ENCODE data around the gene FOXN3.
"Not testable (repeated sequence)": the region's sequence is repeated elsewhere in the genome, so short reads cannot be mapped to it uniquely, and the experiment has no call there.

Gene FOXN3

DNA sequence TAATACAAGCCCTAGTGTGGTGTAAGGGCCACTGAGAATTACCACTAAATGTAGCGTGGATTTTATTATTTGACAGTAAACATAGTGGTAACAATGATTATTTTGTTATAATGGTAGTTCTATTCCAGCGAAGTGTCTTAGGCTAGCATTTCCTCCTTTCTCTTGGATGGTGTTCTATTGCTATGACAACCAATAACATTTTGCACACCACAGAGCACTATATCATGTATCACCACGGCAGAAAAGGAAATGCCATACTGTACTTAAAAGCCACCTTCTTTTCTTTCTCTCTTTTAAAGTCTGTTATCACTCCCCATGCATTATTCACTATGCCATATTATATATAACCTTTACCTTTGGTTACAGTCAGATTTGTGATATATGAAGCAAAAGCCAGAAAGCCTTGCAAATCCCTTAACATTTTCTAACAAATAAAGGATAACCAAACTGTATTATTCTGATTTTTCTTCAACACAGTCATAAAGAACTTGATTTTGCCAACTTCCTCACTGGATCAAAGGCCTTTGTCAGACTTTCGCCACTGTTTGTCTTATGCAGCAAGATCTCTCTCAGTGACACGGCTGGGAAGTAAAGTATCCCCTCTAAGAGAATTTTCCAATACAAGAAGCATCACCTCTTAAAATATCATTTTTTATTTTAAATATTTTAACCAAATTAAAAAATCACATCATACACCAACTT lies 195.8 kb downstream of the FOXN3 start:
- DNase-seq: no peak

DNA sequence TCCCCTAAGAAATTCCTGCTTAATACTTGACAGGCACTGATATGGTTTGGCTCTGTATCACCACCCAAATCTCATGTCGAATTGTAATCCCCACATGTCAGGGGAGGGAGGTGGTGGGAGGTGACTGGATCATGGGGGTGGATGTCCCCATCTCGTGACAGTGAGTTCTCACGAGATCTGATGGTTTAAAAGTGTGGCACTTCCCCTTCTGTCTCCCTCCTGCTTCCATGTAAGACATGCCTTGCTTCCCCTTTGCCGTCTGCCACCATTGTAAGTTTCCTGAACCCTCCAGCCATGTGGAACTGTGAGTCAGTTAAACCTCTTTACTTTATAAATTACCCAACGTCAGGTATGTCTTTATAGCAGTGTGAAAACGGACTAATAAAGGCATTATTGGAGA lies 198.0 kb downstream of the FOXN3 start:
- DNase-seq: no peak

DNA sequence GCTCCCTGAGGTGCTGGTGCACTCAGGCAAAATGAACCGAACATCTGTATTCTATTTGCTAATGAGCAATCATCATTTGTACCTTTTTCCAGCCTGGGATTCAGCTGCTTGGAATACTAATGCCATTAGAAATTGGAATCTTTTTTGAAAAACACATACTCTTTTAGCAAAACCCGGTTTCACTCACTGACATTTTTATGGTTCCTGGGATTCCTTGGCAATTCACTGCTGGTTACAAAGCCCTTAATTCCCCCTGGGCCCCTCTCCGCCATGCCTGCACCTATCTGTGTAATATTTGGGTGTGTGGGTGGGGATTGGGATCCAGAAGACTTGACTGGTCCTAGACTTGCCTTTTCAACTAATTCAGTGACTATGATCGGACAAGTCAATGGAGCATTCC lies 199.1 kb downstream of the FOXN3 start:
- no peak for DNase-seq

DNA sequence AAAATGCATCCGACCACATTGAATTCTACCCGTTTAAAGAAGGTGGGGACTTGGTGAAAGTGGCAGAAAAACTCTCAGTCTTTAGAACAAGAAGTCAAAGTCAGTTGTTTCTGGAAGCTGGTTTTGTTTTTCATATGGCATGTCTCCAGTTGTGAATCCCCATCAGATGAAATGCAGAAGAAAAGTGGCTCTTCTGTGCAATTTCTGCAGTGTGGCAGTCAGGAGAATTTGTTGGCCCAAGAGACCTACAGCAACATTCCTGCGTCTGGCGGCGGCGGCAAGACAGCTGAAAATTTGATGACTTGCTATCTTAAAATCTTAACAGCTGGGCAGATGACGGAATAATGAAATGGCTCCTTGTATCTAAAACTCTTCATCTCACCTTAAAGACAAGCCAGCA lies 201.5 kb downstream of the FOXN3 start:
- no peak for DNase-seq

DNA sequence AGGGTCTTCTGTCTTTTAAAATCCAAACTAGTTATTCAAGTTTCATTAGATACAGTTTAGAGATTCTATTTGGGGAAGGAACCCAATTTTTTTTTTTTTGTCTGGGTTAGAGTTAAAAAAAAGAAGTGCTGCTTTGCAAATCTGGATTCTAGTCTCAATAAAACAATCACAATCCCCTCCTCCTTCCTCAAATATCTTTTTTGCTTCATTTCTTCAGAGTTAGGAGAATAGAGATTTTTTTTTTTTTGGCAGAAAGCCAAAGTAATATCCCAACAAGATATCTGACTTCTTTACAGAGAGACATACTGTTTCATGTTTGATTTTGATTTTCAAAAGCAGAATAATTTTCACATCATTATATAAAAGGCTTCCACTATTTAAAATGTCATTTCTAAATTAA lies 201.9 kb downstream of the FOXN3 start:
- DNase-seq: no peak

DNA sequence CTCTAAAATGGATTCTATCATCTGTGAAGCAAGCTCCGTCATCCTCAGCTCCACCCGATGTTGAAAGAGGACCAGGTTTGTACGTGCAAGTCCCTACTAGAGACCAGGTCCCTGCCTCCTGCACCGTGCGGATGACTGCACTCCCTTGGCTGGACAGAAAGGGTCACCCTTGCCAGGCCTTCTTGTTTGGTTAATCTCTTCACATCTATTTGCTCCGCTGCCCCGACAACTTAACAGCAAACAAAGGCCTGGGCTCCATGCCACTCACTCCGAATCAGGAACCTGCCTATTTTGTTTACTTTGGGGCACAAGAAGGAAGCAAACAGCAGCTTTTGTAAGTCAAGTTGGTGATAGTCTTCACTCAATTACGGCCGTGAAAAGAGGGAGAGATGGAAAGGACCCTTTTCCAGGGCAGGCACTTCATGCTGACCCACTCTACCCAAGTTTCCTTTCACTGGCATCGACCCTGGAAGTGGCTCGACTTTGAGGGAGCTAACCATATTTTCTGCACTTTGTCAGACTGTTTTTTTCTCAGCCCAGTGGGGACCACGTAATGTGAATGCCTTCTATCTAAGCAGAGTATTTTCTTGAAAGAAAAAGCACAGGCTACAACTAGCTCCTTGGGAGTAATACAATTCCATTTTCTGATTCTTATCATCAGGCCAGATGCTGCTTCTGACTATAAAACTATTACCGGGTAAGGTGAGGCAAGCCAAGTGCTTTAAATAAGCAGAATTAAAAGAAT lies 202.6 kb downstream of the FOXN3 start:
- no peak for DNase-seq

DNA sequence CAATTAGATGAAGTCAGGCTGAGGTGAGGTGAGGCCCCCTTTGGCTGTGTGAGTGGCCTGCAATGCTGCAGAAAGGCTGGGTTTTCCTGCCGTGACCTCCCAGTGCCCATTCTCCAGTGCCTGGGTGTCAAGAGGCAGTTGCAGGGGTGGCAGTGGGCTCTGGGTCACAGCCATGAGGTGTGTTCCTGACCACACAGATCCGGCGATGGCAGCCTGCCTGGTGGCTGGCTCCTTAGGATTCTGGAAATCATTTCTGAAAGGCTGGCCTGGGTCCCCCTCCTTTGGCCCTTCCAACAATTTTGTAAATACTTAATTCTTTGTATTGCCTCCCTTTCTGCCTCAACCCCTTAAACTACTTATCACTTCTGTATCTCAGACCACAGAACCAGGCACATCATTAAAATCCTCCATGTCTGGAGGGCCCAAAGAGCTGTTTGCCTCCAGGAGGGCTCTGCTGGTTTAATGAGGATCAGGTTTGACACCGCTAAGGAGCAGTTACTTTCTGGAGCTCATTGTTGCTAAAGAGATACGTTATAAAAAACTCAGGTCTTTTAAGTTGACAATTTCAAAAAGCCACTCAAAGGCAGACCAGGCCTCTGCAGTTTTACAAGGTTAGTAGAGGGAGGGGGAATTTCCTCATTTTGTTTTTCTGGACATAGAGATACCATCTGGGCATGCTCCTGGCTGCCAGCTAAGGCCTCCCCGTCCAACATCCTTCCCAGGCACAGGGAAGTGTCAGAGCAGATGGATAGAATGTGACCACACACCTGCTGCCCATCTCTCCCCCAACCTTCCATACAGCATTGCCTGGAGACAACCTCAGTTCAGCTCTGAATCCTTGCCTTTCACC lies 204.4 kb downstream of the FOXN3 start:
- no peak for DNase-seq

DNA sequence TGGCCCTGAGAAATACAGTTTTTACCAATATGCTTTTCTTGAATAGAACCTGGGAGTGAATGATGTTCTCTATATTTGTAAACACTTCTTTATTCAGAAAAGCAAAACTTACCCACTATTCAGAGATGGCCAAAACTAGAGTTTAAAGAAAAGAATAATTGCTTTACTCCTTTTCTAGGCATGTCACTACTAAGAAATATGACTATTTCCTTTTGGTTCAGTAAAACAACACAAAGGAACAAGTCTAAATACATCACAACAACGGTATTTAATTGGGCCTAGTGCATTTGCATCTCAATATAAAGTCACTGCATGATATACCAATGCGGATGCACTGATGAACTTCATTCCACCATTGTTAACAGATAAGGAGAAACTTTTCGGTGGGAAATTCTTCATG lies 207.5 kb downstream of the FOXN3 start:
- no peak for DNase-seq

DNA sequence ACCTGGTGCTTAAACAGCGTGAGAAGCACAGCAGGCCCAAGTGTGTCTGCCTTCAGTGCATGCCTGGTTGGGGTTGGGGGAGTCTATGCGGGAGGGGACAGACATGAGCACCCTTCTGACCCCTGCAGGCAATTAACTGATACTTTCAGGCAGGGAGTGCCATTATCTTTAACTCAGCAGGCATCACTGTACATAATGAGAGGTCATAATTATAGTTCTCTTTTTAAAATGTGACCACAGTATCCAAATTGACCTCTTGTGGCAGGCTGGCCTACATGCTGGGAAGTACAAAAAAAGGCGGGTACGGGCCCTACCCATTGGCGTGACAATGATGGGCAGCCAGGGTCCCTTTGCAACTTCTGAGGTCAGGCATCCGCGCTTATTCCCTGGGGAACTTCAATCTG lies 209.1 kb downstream of the FOXN3 start:
- no peak for DNase-seq

DNA sequence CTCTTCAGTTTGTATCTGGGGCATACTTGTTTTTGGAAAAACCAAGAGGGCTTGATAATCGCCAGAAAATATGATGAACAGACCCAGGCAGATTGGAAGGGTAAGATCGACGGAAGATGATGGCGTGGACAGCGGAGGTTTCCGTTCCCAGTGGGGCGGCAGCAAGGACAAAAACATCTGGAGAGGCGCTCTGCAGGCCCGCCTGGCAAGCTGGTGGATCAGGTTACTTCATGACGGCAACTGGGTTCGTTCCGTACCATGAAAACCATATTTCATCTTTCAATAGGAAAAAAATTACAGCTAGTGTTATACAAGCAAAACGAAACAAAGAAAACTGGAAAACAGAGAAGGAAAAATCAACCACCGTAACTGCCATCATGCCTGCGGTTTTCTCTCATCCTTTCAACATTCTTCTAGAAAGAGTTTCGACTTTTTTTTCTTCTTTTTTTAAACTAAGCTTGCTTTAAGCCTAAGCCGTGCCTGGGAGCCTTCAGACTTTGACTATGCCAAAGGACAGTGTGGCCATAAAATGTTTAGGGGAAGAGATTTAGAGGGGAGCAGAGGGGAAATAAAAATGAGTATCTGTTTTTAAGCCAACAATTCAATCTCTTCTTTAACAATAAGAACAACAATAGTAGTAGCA lies 210.5 kb downstream of the FOXN3 start:
- no peak for DNase-seq

DNA sequence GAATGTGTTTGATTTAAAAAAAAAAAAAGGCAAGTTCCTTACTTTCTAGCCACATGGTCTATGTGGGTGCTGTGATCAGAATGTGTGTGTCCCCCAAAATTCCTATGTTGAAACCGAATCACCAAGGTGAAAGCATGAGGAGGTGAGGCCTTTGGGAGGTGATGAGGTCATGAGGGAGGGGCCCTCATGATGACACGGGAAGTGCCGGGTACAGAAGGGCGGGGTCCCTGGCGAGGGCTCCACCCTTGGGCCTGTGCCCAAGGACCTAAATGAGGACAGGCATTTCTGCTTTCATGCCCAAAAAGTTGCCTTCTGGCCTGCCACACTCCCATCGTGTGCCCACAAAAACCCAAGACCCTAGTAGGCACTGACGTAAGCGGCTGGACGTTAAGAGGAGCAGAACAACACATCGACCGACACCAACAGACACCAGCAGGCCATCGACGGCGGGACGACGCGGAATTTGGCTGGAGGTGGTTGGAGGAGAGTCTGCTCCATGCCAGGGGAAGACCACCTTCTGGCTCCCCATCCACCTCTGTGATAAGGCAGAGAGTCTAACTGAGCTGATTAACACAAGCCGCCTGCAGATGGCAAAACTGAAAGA lies 211.8 kb downstream of the FOXN3 start:
- DNase-seq: no peak

DNA sequence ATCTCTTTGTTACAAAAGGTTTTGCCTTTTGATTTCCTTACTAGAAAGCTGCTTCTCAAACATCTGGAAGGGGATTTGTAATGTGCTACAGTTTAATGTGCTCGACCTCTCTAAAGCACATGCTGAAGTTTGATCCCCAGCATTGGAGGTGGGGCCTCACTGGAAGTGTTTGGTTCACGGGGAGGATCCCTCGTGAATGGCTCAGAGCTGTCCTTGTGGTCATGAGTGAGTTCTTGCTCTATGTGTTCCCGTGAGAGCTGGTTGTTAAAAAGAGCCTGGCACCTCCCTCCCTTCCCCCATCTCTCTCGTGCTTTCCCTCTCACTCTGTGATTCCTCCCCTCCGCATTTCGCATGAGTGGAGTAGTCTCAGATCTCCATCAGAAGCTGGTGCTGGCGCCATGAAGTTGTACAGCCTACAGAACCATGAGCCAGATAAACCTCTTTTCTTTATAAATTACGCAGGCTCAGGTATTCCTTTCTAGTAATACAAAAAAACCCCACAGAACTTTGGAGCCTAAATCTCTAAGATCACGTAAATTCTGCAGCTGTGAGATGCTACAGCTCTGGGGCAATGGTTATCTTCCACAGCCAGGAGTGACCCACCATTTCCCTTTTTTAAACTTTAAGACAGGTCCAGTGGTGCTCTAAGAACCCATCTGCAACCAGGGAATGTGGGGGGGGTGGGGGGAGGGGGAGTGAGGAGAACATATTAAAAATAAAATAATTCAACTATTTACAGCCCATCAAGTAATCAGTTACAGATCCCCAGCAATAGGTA lies 214.4 kb downstream of the FOXN3 start:
- DNase-seq: no peak

DNA sequence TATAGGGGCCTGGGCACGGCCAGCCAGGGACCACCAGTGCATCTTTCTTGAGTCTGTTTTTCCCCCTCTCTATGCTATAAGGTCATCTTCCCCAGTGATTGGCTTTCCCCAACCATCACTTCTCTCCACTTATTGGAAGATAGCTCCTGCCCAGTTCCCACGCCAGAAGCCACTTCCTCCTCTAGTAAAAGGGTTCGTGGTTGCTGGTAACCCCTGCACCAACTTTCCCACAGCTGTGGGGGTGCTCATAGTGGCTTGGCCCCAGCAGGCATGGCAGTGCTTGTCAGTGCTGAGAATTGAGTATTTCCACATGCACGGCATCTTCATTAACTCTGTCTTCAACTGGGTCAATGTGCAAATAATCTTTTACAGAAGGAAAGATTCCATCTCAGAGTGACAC lies 215.4 kb downstream of the FOXN3 start:
- DNase-seq: no peak

DNA sequence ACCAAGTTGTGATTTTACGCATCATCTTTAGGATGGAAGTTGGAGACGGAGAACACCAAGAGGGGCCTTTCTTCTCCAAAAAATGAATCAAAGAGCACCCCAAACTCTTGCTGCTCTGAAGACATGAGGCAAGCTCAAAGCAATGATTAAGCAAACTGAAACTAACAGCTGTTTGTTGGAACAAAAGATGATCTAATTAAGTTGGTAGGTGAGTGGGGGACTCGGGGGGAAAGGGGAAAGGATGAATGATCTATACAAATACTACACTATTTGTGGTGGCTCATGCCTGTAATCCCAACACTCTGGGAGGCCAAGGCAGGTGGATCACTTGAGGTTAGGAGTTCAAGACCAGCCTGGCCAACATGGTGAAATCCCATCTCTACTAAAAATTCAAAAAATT lies 217.7 kb downstream of the FOXN3 start:
- DNase-seq: not testable (repeated sequence)

DNA sequence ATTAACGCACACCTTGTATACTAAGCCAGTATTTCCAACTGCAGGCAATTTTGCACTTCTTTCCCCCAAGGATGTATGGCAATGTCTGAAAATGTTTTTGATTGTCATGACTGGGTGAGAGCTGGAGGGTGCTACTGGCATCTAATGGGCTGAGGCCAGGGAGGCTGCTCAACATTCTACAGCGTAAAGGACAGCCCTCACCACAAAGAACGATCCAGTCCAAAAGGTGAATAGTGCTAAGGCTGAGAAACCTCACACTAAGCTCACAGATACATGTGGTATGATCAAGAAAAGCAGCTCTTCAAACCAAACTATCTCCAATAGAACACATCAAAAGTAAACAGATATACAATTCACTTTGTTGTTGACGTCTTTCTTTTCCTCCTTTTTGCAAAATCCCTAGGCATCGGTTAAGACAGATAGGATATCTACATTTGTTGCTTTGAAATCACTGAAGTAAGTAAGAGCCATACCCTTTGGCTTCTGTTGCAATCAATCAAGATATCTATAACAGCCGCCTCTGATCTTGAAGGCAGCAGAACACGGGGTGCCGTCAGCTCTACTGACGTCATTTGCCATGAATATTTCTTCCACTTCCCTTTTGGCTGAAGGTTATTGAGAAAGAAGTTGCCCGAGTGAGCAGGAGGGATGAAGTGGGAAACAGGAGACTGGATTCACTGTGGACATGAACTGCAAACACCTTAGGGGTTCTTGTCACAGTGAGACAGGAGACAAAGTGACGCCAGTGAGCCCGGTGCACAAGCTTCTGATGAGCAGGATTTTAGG lies 218.3 kb downstream of the FOXN3 start:
- no peak for DNase-seq

DNA sequence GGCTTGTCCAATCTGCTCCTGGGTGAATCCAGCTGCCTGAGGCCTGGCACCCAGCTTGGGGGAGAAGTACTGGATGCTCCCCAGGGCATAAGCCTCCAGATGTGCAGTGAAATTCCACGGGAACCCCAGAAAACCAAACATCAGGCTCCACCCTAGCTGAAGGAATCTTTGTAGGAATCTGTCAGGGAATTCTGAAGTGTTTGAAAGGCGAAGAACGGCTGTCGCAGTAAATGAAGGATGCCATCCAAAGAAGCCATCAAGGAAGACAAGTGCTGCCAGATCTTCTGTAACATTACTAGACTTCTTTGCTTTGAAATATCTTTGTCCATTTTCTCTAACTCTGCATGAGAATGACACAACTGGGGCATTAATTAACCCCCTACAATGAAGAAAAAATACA lies 219.4 kb downstream of the FOXN3 start:
- DNase-seq: no peak

DNA sequence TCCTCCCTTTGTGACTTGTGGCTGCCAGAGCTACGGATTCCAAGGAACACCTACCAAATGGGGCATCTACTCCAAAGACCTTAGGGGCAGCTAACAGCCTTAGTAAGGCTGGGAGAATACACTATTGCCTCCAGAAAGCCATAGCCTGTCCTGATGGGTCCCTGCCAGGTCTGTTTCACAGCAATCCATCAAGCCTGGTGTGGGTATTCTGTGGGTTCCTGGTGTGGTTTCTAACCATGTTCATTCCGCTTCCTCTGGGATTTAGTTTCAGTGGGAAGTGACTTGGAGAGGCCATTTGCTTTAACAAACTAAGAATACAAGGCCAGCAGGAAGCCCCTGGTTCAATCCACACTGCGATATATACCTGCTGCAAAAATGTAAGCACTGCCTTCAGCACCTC lies 220.5 kb downstream of the FOXN3 start:
- DNase-seq: no peak

DNA sequence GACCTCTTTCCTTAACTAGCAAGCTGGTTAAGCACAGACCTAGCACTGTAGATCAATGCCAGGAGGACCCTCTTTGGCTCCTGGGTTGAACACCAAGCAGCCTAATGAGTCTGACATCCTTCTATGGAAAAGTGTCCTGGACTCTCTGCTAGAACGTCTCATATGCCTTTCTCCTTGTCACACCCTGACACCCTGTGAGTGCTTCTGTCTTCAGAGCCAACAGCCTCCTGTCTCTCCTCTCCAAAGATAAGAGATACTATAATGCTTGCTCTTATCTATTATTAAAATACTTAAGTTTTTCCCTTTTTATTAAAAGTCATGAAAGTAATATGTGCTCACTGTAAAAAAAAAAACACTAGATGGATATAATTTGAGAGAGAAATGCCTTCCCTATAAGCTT lies 222.7 kb downstream of the FOXN3 start:
- DNase-seq: no peak

DNA sequence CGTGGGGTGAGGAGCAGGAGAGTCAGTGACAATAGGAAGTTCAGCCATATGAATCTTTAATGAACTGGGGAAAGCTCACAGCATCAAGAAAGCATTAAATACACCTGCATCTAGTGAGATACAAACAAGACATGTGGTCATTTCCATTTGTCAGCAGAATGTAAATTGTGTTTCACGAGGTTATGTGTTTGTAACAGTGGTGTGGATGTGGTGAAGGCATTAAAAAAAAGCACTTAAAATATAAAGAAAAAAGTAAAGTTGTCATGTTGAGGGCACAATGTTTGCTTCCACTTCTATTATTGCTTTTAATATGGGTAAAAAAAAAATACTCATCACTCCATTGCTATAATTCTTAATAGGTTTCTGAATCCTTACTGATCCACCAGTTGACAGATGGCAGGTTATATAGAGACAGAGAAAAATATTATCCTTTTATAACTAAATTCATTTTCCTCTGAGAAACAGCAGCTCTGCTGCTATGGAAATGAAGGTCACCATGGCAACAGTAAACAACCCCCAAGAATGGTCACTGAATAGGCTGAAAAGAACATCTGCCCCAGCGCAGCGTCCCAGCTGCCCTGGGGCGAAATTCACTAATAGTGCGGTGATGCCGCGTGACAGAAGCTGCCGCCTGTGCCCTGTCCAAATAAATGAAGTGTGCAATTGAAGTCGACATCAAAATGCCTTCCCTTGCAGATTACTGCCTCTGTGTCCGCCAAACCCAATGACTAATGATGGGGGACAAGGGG lies 226.1 kb downstream of the FOXN3 start:
- no peak for DNase-seq

DNA sequence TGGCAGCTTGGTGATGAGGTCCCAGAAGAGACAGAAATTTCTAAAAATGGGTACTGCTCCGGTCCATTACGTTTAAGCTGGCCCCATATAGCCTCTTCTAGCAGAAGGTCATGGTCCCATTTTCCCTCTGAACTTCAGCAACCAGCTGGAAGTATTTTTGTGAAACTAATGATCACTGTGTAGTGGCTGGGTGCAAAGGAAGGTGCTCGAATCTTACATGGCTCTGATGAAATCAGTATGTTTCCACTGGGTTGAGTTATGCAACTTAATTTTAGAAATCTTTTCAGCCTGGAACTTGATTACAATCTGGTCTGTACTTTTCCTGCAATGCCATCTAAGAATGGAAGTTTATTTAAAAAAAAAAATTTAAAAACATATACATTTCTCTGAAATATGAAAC lies 228.5 kb downstream of the FOXN3 start:
- DNase-seq: no peak
